Keratinocyte (primary cell): ENCODE data around the gene COX6B1.

Experiments used
- EZH2 ChIP-seq: IDR thresholded peaks from one replicate; pipeline ENCODE4 v1.6.1; 2012; ENCODE audit warnings: inconsistent platforms, mild to moderate bottlenecking, low read length, moderate library complexity
- TF ChIP-seq, protein P1 (sequence below), 3 experiments: IDR thresholded peaks in 1 of 3; conservative IDR thresholded peaks in 1 of 3; optimal IDR thresholded peaks in 1 of 3; 2 replicates in 2 of 3; 3 replicates in 1 of 3; pipeline versions ENCODE3 to v1.5.1; 2011; ENCODE audit warnings: low read length in 3 of 3, mild to moderate bottlenecking in 3 of 3, moderate library complexity in 2 of 3, control low read depth in 1 of 3, inconsistent platforms in 1 of 3; ENCODE audit not compliant: insufficient read depth in 2 of 3; ENCODE audit errors: extremely low read depth in 1 of 3

DNA sequence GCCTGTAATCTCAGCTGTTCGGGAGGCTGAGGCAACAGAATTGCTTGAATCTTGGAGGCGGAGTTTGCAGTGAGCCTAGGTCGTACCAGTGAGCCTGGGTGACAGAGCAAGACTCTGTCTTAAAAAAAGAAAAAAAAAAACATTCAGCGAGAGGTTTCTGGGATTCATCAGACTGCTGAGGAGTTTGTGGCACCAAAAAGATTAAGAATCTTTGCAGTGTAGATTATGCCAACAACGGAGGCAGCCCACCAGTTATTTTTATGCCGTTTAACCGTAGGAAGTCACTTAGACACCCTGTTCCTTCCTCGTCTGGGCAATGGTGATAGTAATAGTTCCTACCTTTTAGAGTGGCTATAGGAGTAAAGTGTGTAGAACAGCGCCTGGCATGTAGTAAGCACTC is 2.5 kb downstream of the COX6B1 start:
- TF ChIP-seq, protein P1, sequence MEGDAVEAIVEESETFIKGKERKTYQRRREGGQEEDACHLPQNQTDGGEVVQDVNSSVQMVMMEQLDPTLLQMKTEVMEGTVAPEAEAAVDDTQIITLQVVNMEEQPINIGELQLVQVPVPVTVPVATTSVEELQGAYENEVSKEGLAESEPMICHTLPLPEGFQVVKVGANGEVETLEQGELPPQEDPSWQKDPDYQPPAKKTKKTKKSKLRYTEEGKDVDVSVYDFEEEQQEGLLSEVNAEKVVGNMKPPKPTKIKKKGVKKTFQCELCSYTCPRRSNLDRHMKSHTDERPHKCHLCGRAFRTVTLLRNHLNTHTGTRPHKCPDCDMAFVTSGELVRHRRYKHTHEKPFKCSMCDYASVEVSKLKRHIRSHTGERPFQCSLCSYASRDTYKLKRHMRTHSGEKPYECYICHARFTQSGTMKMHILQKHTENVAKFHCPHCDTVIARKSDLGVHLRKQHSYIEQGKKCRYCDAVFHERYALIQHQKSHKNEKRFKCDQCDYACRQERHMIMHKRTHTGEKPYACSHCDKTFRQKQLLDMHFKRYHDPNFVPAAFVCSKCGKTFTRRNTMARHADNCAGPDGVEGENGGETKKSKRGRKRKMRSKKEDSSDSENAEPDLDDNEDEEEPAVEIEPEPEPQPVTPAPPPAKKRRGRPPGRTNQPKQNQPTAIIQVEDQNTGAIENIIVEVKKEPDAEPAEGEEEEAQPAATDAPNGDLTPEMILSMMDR (optimal IDR thresholded peaks at IDR 0.05 in 1 of 3, IDR thresholded peaks at IDR 0.05 in 1 of 3, conservative IDR thresholded peaks at IDR 0.05 in 1 of 3; ENCODE audit: extremely low read depth in 1 of 3, insufficient read depth in 2 of 3, low read length in 3 of 3) = no peak
- TF ChIP-seq EZH2 = no peak
